NCI-H128 (cell line): ENCODE data around the gene MORN1.
"Not testable (repeated sequence)": the region's sequence is repeated elsewhere in the genome, so short reads cannot be mapped to it uniquely, and the experiment has no call there.

Source experiments
- DNase-seq: peaks from one replicate; lab custom pipeline; 2025; ENCODE audit not compliant: unreplicated experiment; lab: John Stamatoyannopoulos, UW

The MORN1 gene

GRCh38 chr1:2341706-2342383 is 49.5 kb downstream of the MORN1 start:
- no peak for DNase-seq

- no peak for DNase-seq
Measured at GRCh38 chr1:2340918-2341254, 50.5 kb downstream of the MORN1 start.

- no peak for DNase-seq
Measured at GRCh38 chr1:2340086-2340917, 51.1 kb downstream of the MORN1 start.

- no peak for DNase-seq
Measured at GRCh38 chr1:2339206-2340085, 51.9 kb downstream of the MORN1 start.

GRCh38 chr1:2337501-2337900 is 53.9 kb downstream of the MORN1 start:
- DNase-seq: no peak

GRCh38 chr1:2337081-2337480 is 54.3 kb downstream of the MORN1 start:
- DNase-seq: no peak

- no peak for DNase-seq
Measured at GRCh38 chr1:2336499-2336898, 54.9 kb downstream of the MORN1 start.

GRCh38 chr1:2335721-2336455 is 55.5 kb downstream of the MORN1 start:
- no peak for DNase-seq

- DNase-seq: no peak
Measured at GRCh38 chr1:2334883-2335534, 56.3 kb downstream of the MORN1 start.

- no peak for DNase-seq
Measured at GRCh38 chr1:2334366-2334765, 57.0 kb downstream of the MORN1 start.

GRCh38 chr1:2331580-2331979 is 59.8 kb downstream of the MORN1 start:
- not testable (repeated sequence) for DNase-seq

GRCh38 chr1:2331200-2331544 is 60.2 kb downstream of the MORN1 start:
- DNase-seq: no peak

- DNase-seq: no peak
Measured at GRCh38 chr1:2330519-2331199, 60.7 kb downstream of the MORN1 start.

- no peak for DNase-seq
Measured at GRCh38 chr1:2330035-2330434, 61.3 kb downstream of the MORN1 start.

GRCh38 chr1:2328676-2329455 is 62.5 kb downstream of the MORN1 start:
- DNase-seq: no peak

- DNase-seq: no peak
Measured at GRCh38 chr1:2327841-2328240, 63.5 kb downstream of the MORN1 start.

- not testable (repeated sequence) for DNase-seq
Measured at GRCh38 chr1:2327162-2327561, 64.2 kb downstream of the MORN1 start.

GRCh38 chr1:2326524-2326923 is 64.8 kb downstream of the MORN1 start:
- DNase-seq: no peak
